GM12878 (cell line): ENCODE data around the gene ATXN1. TPM values are rescaled to one million over a fixed set of nuclear protein-coding genes. Genes with fewer than 3 reads are reported as not detected.

Experiments
- ATF2 ChIP-seq: IDR thresholded peaks from 2 replicates; pipeline ENCODE4 v1.6.1; 2012; ENCODE audit warnings: low read length, inconsistent platforms
- ATF3 ChIP-seq: IDR thresholded peaks from 2 replicates; pipeline ENCODE4 v1.6.1; 2011; ENCODE audit warnings: low read depth, mild to moderate bottlenecking, low read length, moderate library complexity, borderline replicate concordance; ENCODE audit errors: extremely low read depth
- CBX5 ChIP-seq: sonication (generic); IDR thresholded peaks from 2 replicates; pipeline ENCODE4 v1.6.1; 2016; ENCODE audit warnings: low read depth, moderate library complexity, mild to moderate bottlenecking, inconsistent platforms
- EED ChIP-seq: sonication (generic); IDR thresholded peaks from 2 replicates; pipeline ENCODE4 v1.6.1; 2016; ENCODE audit warnings: antibody characterized with exemption, low read depth
- EGR1 ChIP-seq, 2 experiments: IDR thresholded peaks; 1 replicate in 1 of 2; 2 replicates in 1 of 2; pipeline ENCODE4 v1.6.1; 2011 to 2012; ENCODE audit warnings: low read depth in 2 of 2, low read length in 2 of 2, borderline replicate concordance in 1 of 2, mild to moderate bottlenecking in 1 of 2, moderate library complexity in 1 of 2
- FOS ChIP-seq: IDR thresholded peaks from 3 replicates; pipeline ENCODE4 v1.6.1; 2011; ENCODE audit warnings: borderline replicate concordance; ENCODE audit not compliant: insufficient read length; ENCODE audit errors: extremely low read depth
- FOXK2 ChIP-seq: fragments of 450-650 bp; IDR thresholded peaks from 2 replicates; pipeline ENCODE4 v1.6.1; 2017; ENCODE audit warnings: mild to moderate bottlenecking, moderate library complexity
- FOXM1 ChIP-seq: IDR thresholded peaks from 2 replicates; pipeline ENCODE4 v1.6.1; 2012; ENCODE audit warnings: low read depth, mild to moderate bottlenecking, inconsistent platforms, low read length, moderate library complexity
- IKZF2 ChIP-seq, 2 experiments: fragments of 450-650 bp; IDR thresholded peaks; 2 replicates each; pipeline ENCODE4 v1.6.1; 2017; ENCODE audit warnings: mild to moderate bottlenecking in 2 of 2, moderate library complexity in 2 of 2
- KAT2A ChIP-seq: conservative IDR thresholded peaks from 2 replicates; pipeline ENCODE4 v1.6.1; 2011; ENCODE audit warnings: low read depth, low read length; ENCODE audit not compliant: control insufficient read depth
- KLF5 ChIP-seq: fragments of 450-650 bp; IDR thresholded peaks from 2 replicates; pipeline ENCODE4 v1.6.1; 2014; ENCODE audit warnings: mild to moderate bottlenecking; ENCODE audit not compliant: partially characterized antibody
- MEF2A ChIP-seq: IDR thresholded peaks from 2 replicates; pipeline ENCODE4 v1.6.1; 2011; ENCODE audit warnings: low read depth, mild to moderate bottlenecking, low read length, moderate library complexity; ENCODE audit not compliant: insufficient read depth
- MEF2B ChIP-seq: fragments of 450-650 bp; IDR thresholded peaks from 2 replicates; pipeline ENCODE4 v1.6.1; 2018; ENCODE audit warnings: mild to moderate bottlenecking, moderate library complexity; ENCODE audit not compliant: partially characterized antibody, poor library complexity, severe bottlenecking
- MTA2 ChIP-seq: fragments of 450-650 bp; IDR thresholded peaks from 2 replicates; pipeline ENCODE4 v1.6.1; 2016; ENCODE audit warnings: low read depth, mild to moderate bottlenecking, moderate library complexity
- MTA3 ChIP-seq: IDR thresholded peaks from 2 replicates; pipeline ENCODE4 v1.6.1; 2012; ENCODE audit warnings: low read length, inconsistent platforms, borderline replicate concordance
- MXI1 ChIP-seq: fragments of 150-350 bp; IDR thresholded peaks from 2 replicates; pipeline ENCODE4 v1.6.1; 2011; ENCODE audit warnings: low read depth, mild to moderate bottlenecking, inconsistent platforms, low read length, improper control_type of control experiment
- NFXL1 ChIP-seq: fragments of 450-650 bp; IDR thresholded peaks from 2 replicates; pipeline ENCODE4 v1.6.1; 2017; ENCODE audit warnings: antibody characterized with exemption, mild to moderate bottlenecking, borderline replicate concordance
- NFYB ChIP-seq: IDR thresholded peaks from 2 replicates; pipeline ENCODE4 v1.6.1; 2011; ENCODE audit warnings: low read depth, mild to moderate bottlenecking, low read length, improper control_type of control experiment, moderate library complexity; ENCODE audit not compliant: insufficient read depth
- NRF1 ChIP-seq: conservative IDR thresholded peaks from 2 replicates; pipeline ENCODE4 v1.6.1; 2011; ENCODE audit warnings: mild to moderate bottlenecking, low read depth, low read length, improper control_type of control experiment
- PKNOX1 ChIP-seq: fragments of 450-650 bp; IDR thresholded peaks from 2 replicates; pipeline ENCODE4 v1.6.1; 2016; ENCODE audit warnings: mild to moderate bottlenecking
- POLR2AphosphoS2 ChIP-seq: IDR thresholded peaks from 2 replicates; pipeline ENCODE4 v1.6.1; 2011; ENCODE audit warnings: low read depth, mild to moderate bottlenecking, low read length, improper control_type of control experiment, moderate library complexity
- RB1 ChIP-seq: fragments of 450-650 bp; formaldehyde crosslinking; IDR thresholded peaks from 2 replicates; pipeline ENCODE4 v1.6.1; 2017; ENCODE audit warnings: mild to moderate bottlenecking, borderline replicate concordance
- RUNX3 ChIP-seq: IDR thresholded peaks from 2 replicates; pipeline ENCODE4 v1.6.1; 2012; ENCODE audit warnings: low read length, inconsistent platforms
- SUZ12 ChIP-seq: fragments of 200-600 bp; sonication (generic); IDR thresholded peaks from one replicate; pipeline ENCODE4 v1.6.1; 2018; ENCODE audit warnings: antibody characterized with exemption, mild to moderate bottlenecking; ENCODE audit not compliant: unreplicated experiment
- TBL1XR1 ChIP-seq: IDR thresholded peaks from 2 replicates; pipeline ENCODE4 v1.6.1; 2012; ENCODE audit warnings: low read depth, low read length, improper control_type of control experiment
- TCF7 ChIP-seq: IDR thresholded peaks from 2 replicates; pipeline ENCODE4 v1.6.1; 2014; ENCODE audit warnings: antibody characterized with exemption, borderline replicate concordance
- ZBTB11 ChIP-seq: fragments of 450-650 bp; formaldehyde crosslinking; IDR thresholded peaks from 2 replicates; pipeline ENCODE4 v1.5.0; 2022; ENCODE audit warnings: mild to moderate bottlenecking, missing genetic modification characterization
- polyA plus RNA-seq, 11 experiments: library from polyadenylated mRNA; depleted of rRNA in 4 of 11; unstranded in 6 of 11; stranded (reverse) in 5 of 11; fragments of >200 nt; fragmentation: Nextera tagmentation in 4 of 11; fragmentation: Illumina TruSeq in 1 of 11; extraction: Ambion mirVana in 4 of 11; extraction: Trizol in 1 of 11; gene quantifications; 1 replicate in 1 of 11; 2 replicates in 10 of 11; pipeline versions ENCODE4 v1.2.1 to v1.2.3, GENCODE V29; 2011 to 2016; ENCODE audit warnings: inconsistent platforms in 2 of 11, missing spikeins in 2 of 11, low read depth in 1 of 11
- total RNA-seq, 4 experiments: library from RNA; depleted of rRNA in 3 of 4; stranded (reverse); fragments of >200 nt in 3 of 4; fragmentation: Illumina TruSeq in 1 of 4; extraction: Trizol in 1 of 4; gene quantifications; 2 replicates each; pipeline versions ENCODE4 v1.2.1 to v1.2.3, GENCODE V29; 2013 to 2021

ATXN1 gene
- total and polyA plus RNA-seq, 10 of the 15 experiments (the other 5 are each of a cell fraction or from before 2014, with no cell fraction given), result 12.2 to 51.2 (median 20.5) TPM

GRCh38 chr6:16452348-16452747, 308.9 kb downstream of the ATXN1 start (continued):
- TF ChIP-seq ATF2 (peak; percentile 60; the same call in 1 of the 2 replicates), MXI1 (no peak), FOS (no peak), NFYB (no peak), SUZ12 (no peak), RUNX3 (peak; percentile 33; the same call in 1 of the 2 replicates), ZBTB11 (CRISPR knock-in tag) (no peak), CBX5 (no peak), NRF1 (no peak), ATF3 (no peak), TBL1XR1 (no peak), PKNOX1 (no peak), NFXL1 (no peak), POLR2AphosphoS2 (no peak), MTA2 (no peak), KLF5 (no peak), EED (0 out of 2 replicates have a peak, but pooled peaks have one; percentile 18), MTA3 (no peak), FOXM1 (0 out of 2 replicates have a peak, but pooled peaks have one; percentile 32), EGR1 (IDR thresholded peaks at IDR 0.05; ENCODE audit: borderline replicate concordance in 1 of 2, low read depth in 2 of 2, low read length in 2 of 2) (no peak), IKZF2 (IDR thresholded peaks at IDR 0.05) (peak in 1 of 2 experiments; percentile 43; a peak in 1 of 4 replicates), TCF7 (no peak), MEF2B (no peak), RB1 (no peak), FOXK2 (no peak), MEF2A (0 out of 2 replicates have a peak, but pooled peaks have one; percentile 25), KAT2A (no peak)
